AG20443 (cell line): ENCODE results near the gene MACROD2.

Source experiments
- DNase-seq: peaks from one replicate; pipeline ENCODE4 v3.0.0; 2012; ENCODE audit warnings: low spot score, mixed read lengths

Gene MACROD2

GRCh38 chr20:14877301-14878028 is 882.1 kb downstream of the MACROD2 start:
- DNase-seq: no peak

GRCh38 chr20:14878676-14879019 is 883.3 kb downstream of the MACROD2 start:
- no peak for DNase-seq

GRCh38 chr20:14879020-14879697 is 883.8 kb downstream of the MACROD2 start:
- DNase-seq: peak; percentile 50

GRCh38 chr20:14879839-14880238 is 884.5 kb downstream of the MACROD2 start:
- no peak for DNase-seq

GRCh38 chr20:14881518-14881917 is 886.2 kb downstream of the MACROD2 start:
- no peak for DNase-seq

- no peak for DNase-seq
These were observed 886.8 kb downstream of the MACROD2 start for GRCh38 chr20:14882157-14882556.

GRCh38 chr20:14882846-14883245 is 887.5 kb downstream of the MACROD2 start:
- DNase-seq: no peak

- no peak for DNase-seq
These were observed 888.0 kb downstream of the MACROD2 start for GRCh38 chr20:14883324-14883723.

GRCh38 chr20:14885661-14886060 is 890.3 kb downstream of the MACROD2 start:
- DNase-seq: no peak

GRCh38 chr20:14888134-14888533 is 892.8 kb downstream of the MACROD2 start:
- DNase-seq: no peak

GRCh38 chr20:14889496-14890255 is 894.4 kb downstream of the MACROD2 start:
- DNase-seq: no peak

- no peak for DNase-seq
These were observed 895.4 kb downstream of the MACROD2 start for GRCh38 chr20:14890713-14891112.

GRCh38 chr20:14892782-14893181 is 897.5 kb downstream of the MACROD2 start:
- no peak for DNase-seq

GRCh38 chr20:14896569-14896968 is 901.3 kb downstream of the MACROD2 start:
- DNase-seq: no peak

GRCh38 chr20:14897608-14898007 is 902.3 kb downstream of the MACROD2 start:
- no peak for DNase-seq

GRCh38 chr20:14902432-14903089 is 907.2 kb downstream of the MACROD2 start:
- no peak for DNase-seq

GRCh38 chr20:14906908-14907434 is 911.7 kb downstream of the MACROD2 start:
- no peak for DNase-seq

GRCh38 chr20:14910126-14910525 is 914.8 kb downstream of the MACROD2 start:
- DNase-seq: no peak

- no peak for DNase-seq
These were observed 918.7 kb downstream of the MACROD2 start for GRCh38 chr20:14913896-14914620.

- no peak for DNase-seq
These were observed 919.3 kb downstream of the MACROD2 start for GRCh38 chr20:14914633-14915032.

- DNase-seq: no peak
These were observed 920.0 kb downstream of the MACROD2 start for GRCh38 chr20:14915356-14915755.
